H1 (cell line): Measurements from ENCODE around the gene TRIM32. TPM values are rescaled to one million over a fixed set of nuclear protein-coding genes. Genes with fewer than 3 reads are reported as not detected.

Experiments
- CTCF ChIA-PET: fragments of 300-600 bp; sonication (Branson Sonifier 250); formaldehyde crosslinking; loops from one replicate; lab custom pipeline; 2021; ENCODE audit not compliant: partially characterized antibody; lab: Charles Lee
- POLR2A ChIA-PET: fragments of 300-600 bp; sonication (Branson Sonifier 250); formaldehyde crosslinking; loops from one replicate; lab custom pipeline; 2021; ENCODE audit warnings: inconsistent platforms; ENCODE audit not compliant: partially characterized antibody; lab: Charles Lee
- DNase-seq, 2 experiments: peaks; one replicate each; pipeline versions ENCODE4 v3.0.0 to v3.0.0-alpha.2; 2010 to 2022; ENCODE audit warnings: low spot score in 2 of 2, low read depth in 1 of 2, mixed read lengths in 1 of 2
- FAIRE-seq: peaks from 2 replicates; lab custom pipeline; 2011; peaks lifted over from hg19 to GRCh38; lab: Jason Lieb, UNC
- H2AFZ ChIP-seq: 2 replicates; pipeline ENCODE4 v1.8.1; 2012; ENCODE audit warnings: low read length, inconsistent platforms
- H2AK5ac ChIP-seq: 2 replicates; pipeline ENCODE4 v1.6.1; 2013; ENCODE audit warnings: low read depth, low read length
- H2BK120ac ChIP-seq: replicated peaks from 2 replicates; pipeline ENCODE3; 2013; ENCODE audit warnings: low read depth, low read length, inconsistent platforms
- H2BK12ac ChIP-seq: 2 replicates; pipeline ENCODE4 v1.6.1; 2013; ENCODE audit warnings: low read depth, low read length
- H2BK15ac ChIP-seq: 2 replicates; pipeline ENCODE4 v1.6.1; 2013; ENCODE audit warnings: low read length
- H2BK20ac ChIP-seq: 2 replicates; pipeline ENCODE4 v1.6.1; 2013; ENCODE audit warnings: low read length
- H2BK5ac ChIP-seq: 2 replicates; pipeline ENCODE4 v1.6.1; 2013; ENCODE audit warnings: low read depth, low read length
- H3K14ac ChIP-seq: 2 replicates; pipeline ENCODE4 v1.6.1; 2013; ENCODE audit warnings: inconsistent platforms; ENCODE audit not compliant: insufficient read length
- H3K18ac ChIP-seq: 2 replicates; pipeline ENCODE4 v1.6.1; 2013; ENCODE audit warnings: low read length; ENCODE audit errors: extremely low read depth
- H3K23ac ChIP-seq: 2 replicates; pipeline ENCODE4 v1.6.1; 2013; ENCODE audit warnings: inconsistent platforms; ENCODE audit not compliant: insufficient read length
- H3K23me2 ChIP-seq: 2 replicates; pipeline ENCODE4 v1.6.1; 2013; ENCODE audit warnings: low read depth, low read length
- H3K27ac ChIP-seq: 2 replicates; pipeline ENCODE4 v1.6.1; 2011; ENCODE audit warnings: low read depth, low read length, inconsistent platforms
- H3K27me3 ChIP-seq, 4 experiments: replicated peaks in 1 of 4; 1 replicate in 1 of 4; 2 replicates in 3 of 4; pipeline versions ENCODE4 v1.6.1 to v1.8.1; 2011 to 2013; ENCODE audit warnings: low read length in 3 of 4, mild to moderate bottlenecking in 3 of 4, inconsistent platforms in 2 of 4, mixed read lengths in 2 of 4, moderate library complexity in 1 of 4; ENCODE audit not compliant: control insufficient read depth in 3 of 4, insufficient read depth in 3 of 4; ENCODE audit errors: extremely low read depth in 1 of 4
- H3K36me3 ChIP-seq, 4 experiments: 2 replicates each; pipeline versions ENCODE4 v1.6.1 to v1.8.1; 2011 to 2013; ENCODE audit warnings: mild to moderate bottlenecking in 4 of 4, low read length in 3 of 4, moderate library complexity in 2 of 4, control low read depth in 1 of 4, inconsistent platforms in 1 of 4; ENCODE audit not compliant: insufficient read depth in 4 of 4, control insufficient read depth in 2 of 4
- H3K4ac ChIP-seq: replicated peaks from 2 replicates; pipeline ENCODE3; 2013; ENCODE audit warnings: low read length, low read depth, mixed read lengths, inconsistent platforms; ENCODE audit not compliant: insufficient read length
- H3K4me1 ChIP-seq, 4 experiments: replicated peaks in 1 of 4; 1 replicate in 1 of 4; 2 replicates in 3 of 4; pipeline versions ENCODE4 v1.6.1 to v1.8.1; 2011 to 2013; ENCODE audit warnings: low read length in 3 of 4, inconsistent platforms in 2 of 4, mixed read lengths in 1 of 4; ENCODE audit not compliant: insufficient read depth in 4 of 4, control insufficient read depth in 3 of 4
- H3K4me2 ChIP-seq, 2 experiments: 2 replicates each; pipeline versions ENCODE4 v1.6.1 to v1.8.1; 2011 to 2013; ENCODE audit warnings: low read depth in 2 of 2, low read length in 2 of 2, control low read depth in 1 of 2, inconsistent platforms in 1 of 2, mild to moderate bottlenecking in 1 of 2; ENCODE audit not compliant: insufficient read depth in 1 of 2
- H3K4me3 ChIP-seq, 4 experiments: fragments of 200-600, 300-600 bp in 1 of 4; sonication (generic), shearing (Covaris generic), sonication (Bioruptor Twin) in 1 of 4; 2 replicates each; pipeline versions ENCODE4 v1.5.1 to v1.8.1; 2011 to 2016; ENCODE audit warnings: low read length in 4 of 4, low read depth in 3 of 4, control low read depth in 2 of 4, inconsistent platforms in 2 of 4, mild to moderate bottlenecking in 2 of 4, mixed read lengths in 1 of 4, moderate library complexity in 1 of 4; ENCODE audit not compliant: insufficient read depth in 2 of 4; ENCODE audit errors: extremely low read depth in 1 of 4
- H3K56ac ChIP-seq: replicated peaks from 2 replicates; pipeline ENCODE3; 2013; ENCODE audit warnings: low read depth, mild to moderate bottlenecking, mixed read lengths, low read length, inconsistent platforms; ENCODE audit not compliant: insufficient read length
- H3K79me1 ChIP-seq: 2 replicates; pipeline ENCODE4 v1.6.1; 2013; ENCODE audit warnings: low read depth, low read length, control low read depth
- H3K79me2 ChIP-seq, 2 experiments: 2 replicates each; pipeline versions ENCODE4 v1.6.1 to v1.8.1; 2012 to 2013; ENCODE audit warnings: low read length in 2 of 2, mild to moderate bottlenecking in 2 of 2, inconsistent platforms in 1 of 2; ENCODE audit not compliant: insufficient read depth in 2 of 2, control insufficient read depth in 1 of 2
- H3K9ac ChIP-seq, 4 experiments: replicated peaks in 1 of 4; 1 replicate in 1 of 4; 2 replicates in 3 of 4; pipeline versions ENCODE4 v1.6.1 to v1.8.1; 2011 to 2013; ENCODE audit warnings: low read depth in 3 of 4, low read length in 3 of 4, control low read depth in 2 of 4, mild to moderate bottlenecking in 2 of 4, moderate library complexity in 2 of 4, inconsistent platforms in 1 of 4; ENCODE audit errors: extremely low read depth in 1 of 4
- H3K9me3 ChIP-seq, 2 experiments: 2 replicates each; pipeline versions ENCODE4 v1.6.1 to v1.8.1; 2012 to 2013; ENCODE audit warnings: mild to moderate bottlenecking in 2 of 2, moderate library complexity in 2 of 2, control low read depth in 1 of 2, inconsistent platforms in 1 of 2, low read depth in 1 of 2, low read length in 1 of 2, mixed read lengths in 1 of 2; ENCODE audit not compliant: insufficient read depth in 2 of 2
- H4K20me1 ChIP-seq, 2 experiments: replicated peaks in 1 of 2; 2 replicates each; pipeline versions ENCODE3 to v1.8.1; 2011 to 2013; ENCODE audit warnings: inconsistent platforms in 2 of 2, low read length in 2 of 2, mild to moderate bottlenecking in 1 of 2; ENCODE audit not compliant: insufficient read depth in 2 of 2, control insufficient read depth in 1 of 2
- H4K5ac ChIP-seq: 2 replicates; pipeline ENCODE4 v1.6.1; 2013; ENCODE audit warnings: low read length, low read depth, mixed read lengths, inconsistent platforms; ENCODE audit not compliant: insufficient read length
- H4K8ac ChIP-seq: 2 replicates; pipeline ENCODE4 v1.8.0; 2013; ENCODE audit warnings: mild to moderate bottlenecking, moderate library complexity, low read length, inconsistent platforms; ENCODE audit not compliant: insufficient read depth; ENCODE audit errors: extremely low read depth
- H4K91ac ChIP-seq: replicated peaks from 2 replicates; pipeline ENCODE3; 2013; ENCODE audit warnings: low read length, mixed read lengths, inconsistent platforms; ENCODE audit not compliant: insufficient read length
- BACH1 ChIP-seq: IDR thresholded peaks from 2 replicates; pipeline ENCODE4 v1.6.1; 2012; ENCODE audit warnings: low read length, improper control_type of control experiment
- FOSL1 ChIP-seq: IDR thresholded peaks from 2 replicates; pipeline ENCODE4 v1.6.1; 2011; ENCODE audit warnings: mild to moderate bottlenecking, low read depth, low read length, moderate library complexity; ENCODE audit not compliant: insufficient read depth
- GTF2F1 ChIP-seq: IDR thresholded peaks from 2 replicates; pipeline ENCODE4 v1.6.1; 2012; ENCODE audit warnings: low read depth, low read length, improper control_type of control experiment, borderline replicate concordance
- NRF1 ChIP-seq: IDR thresholded peaks from 2 replicates; pipeline ENCODE4 v1.6.1; 2011; ENCODE audit warnings: mild to moderate bottlenecking, low read depth, low read length, improper control_type of control experiment
- POLR2A ChIP-seq, 2 experiments: IDR thresholded peaks; 1 replicate in 1 of 2; 2 replicates in 1 of 2; pipeline ENCODE4 v1.6.1; 2011; ENCODE audit warnings: low read depth in 2 of 2, low read length in 2 of 2, mild to moderate bottlenecking in 2 of 2; ENCODE audit errors: control extremely low read depth in 1 of 2
- RNF2 ChIP-seq: fragments of 200-900, 300-1000 bp; sonication (generic); IDR thresholded peaks from 2 replicates; pipeline ENCODE4 v1.7.1; 2016; ENCODE audit warnings: borderline replicate concordance, low read depth, mild to moderate bottlenecking, antibody characterized with exemption, low read length; ENCODE audit not compliant: poor library complexity, severe bottlenecking; ENCODE audit errors: missing control alignments
- SUZ12 ChIP-seq: fragments of 200-600 bp; sonication (generic); IDR thresholded peaks from 2 replicates; pipeline ENCODE4 v1.6.1; 2012; ENCODE audit warnings: mild to moderate bottlenecking, inconsistent platforms, low read length, moderate library complexity, mixed read lengths
- WGBS, 2 experiments: shearing (Covaris generic) in 1 of 2; methylation state at CpG; one replicate each; pipeline versions ENCODE4 v1.1.6 to v1.1.7; 2013 to 2015; ENCODE audit warnings: low lambda C conversion rate in 2 of 2, mixed read lengths in 2 of 2, inconsistent platforms in 1 of 2, low coverage in 1 of 2, missing lambda C conversion rate in 1 of 2; ENCODE audit not compliant: insufficient replicate concordance in 2 of 2, insufficient coverage in 1 of 2, insufficient read length in 1 of 2; ENCODE audit errors: extremely low coverage in 1 of 2, missing lambda C conversion rate in 1 of 2; 5-methylcytosine and 5-hydroxymethylcytosine counted together
- polyA plus RNA-seq, 7 experiments: library from polyadenylated mRNA; depleted of rRNA in 3 of 7; stranded (reverse) in 5 of 7; unstranded in 2 of 7; fragments of >200 nt in 5 of 7; fragments of 200-250 nt in 2 of 7; gene quantifications; 1 replicate in 5 of 7; 2 replicates in 1 of 7; 4 replicates in 1 of 7; pipeline versions ENCODE4 v1.2.1 to v1.2.3, GENCODE V29; 2011 to 2013; ENCODE audit warnings: missing spikeins in 2 of 7, mixed read lengths in 2 of 7
- total RNA-seq: library from RNA; stranded (reverse); fragmentation: NEBNext Ultra II Directional; extraction: Animal tissue kit (Norgen Biotek cat#: 25700); gene quantifications from 2 replicates; pipeline ENCODE4 v1.2.1, GENCODE V29; 2021
- TF ChIP-seq, protein P1 (sequence below): IDR thresholded peaks from 2 replicates; pipeline ENCODE4 v1.6.1; 2011; ENCODE audit warnings: low read length, improper control_type of control experiment
- TF ChIP-seq, protein P2 (sequence below), 3 experiments: IDR thresholded peaks; 1 replicate in 2 of 3; 2 replicates in 1 of 3; pipeline versions ENCODE4 v1.5.1 to v1.6.1; 2011; ENCODE audit warnings: low read length in 3 of 3, mild to moderate bottlenecking in 3 of 3, inconsistent platforms in 2 of 3, low read depth in 1 of 3, moderate library complexity in 1 of 3; ENCODE audit not compliant: insufficient read depth in 1 of 3; ENCODE audit errors: control extremely low read depth in 1 of 3

TRIM32 gene
- total and polyA plus RNA-seq, 2 of the 8 experiments (the other 6 are each of a cell fraction or from before 2014, with no cell fraction given) = 10.5 to 17.3 TPM

DNA sequence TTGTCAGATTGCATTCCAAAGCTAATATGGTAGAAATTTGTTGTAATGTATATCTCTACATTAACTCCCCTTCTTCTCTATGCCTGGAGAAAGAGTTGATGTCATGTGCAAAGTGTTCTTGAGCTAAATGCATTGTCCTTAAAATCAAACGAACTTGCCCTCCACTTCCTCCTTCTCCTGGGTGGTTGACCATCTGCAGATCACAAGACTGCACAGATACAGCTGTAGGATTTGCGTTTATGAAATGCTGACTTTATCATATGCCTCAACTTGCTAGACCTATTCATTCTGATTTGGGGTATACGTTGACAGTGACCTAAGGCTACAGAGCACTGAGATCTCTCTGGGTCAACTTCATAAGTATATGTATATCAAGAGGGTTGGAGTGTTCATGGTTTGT lies 8.3 kb downstream of the TRIM32 start:
- no peak overlapping the region for H3K27ac ChIP-seq
- H2BK5ac ChIP-seq = no peak overlapping the region
- H2BK120ac ChIP-seq = no peak overlapping the region
- H2BK20ac ChIP-seq = no peak overlapping the region
- H3K36me3 ChIP-seq = peaks cover 0 to 29% (median 17%) of the 10 kb centered on the region in 4 experiments; a peak in 6 of 8 replicates
- TF ChIP-seq NRF1 (no peak), GTF2F1 (no peak), RNF2 (no peak), BACH1 (no peak), FOSL1 (no peak), POLR2A (IDR thresholded peaks at IDR 0.05; ENCODE audit: control extremely low read depth in 1 of 2, low read depth in 2 of 2, low read length in 2 of 2) (no peak), SUZ12 (no peak)
- TF ChIP-seq, protein P1, sequence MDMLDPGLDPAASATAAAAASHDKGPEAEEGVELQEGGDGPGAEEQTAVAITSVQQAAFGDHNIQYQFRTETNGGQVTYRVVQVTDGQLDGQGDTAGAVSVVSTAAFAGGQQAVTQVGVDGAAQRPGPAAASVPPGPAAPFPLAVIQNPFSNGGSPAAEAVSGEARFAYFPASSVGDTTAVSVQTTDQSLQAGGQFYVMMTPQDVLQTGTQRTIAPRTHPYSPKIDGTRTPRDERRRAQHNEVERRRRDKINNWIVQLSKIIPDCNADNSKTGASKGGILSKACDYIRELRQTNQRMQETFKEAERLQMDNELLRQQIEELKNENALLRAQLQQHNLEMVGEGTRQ = no peak
- TF ChIP-seq, protein P2, sequence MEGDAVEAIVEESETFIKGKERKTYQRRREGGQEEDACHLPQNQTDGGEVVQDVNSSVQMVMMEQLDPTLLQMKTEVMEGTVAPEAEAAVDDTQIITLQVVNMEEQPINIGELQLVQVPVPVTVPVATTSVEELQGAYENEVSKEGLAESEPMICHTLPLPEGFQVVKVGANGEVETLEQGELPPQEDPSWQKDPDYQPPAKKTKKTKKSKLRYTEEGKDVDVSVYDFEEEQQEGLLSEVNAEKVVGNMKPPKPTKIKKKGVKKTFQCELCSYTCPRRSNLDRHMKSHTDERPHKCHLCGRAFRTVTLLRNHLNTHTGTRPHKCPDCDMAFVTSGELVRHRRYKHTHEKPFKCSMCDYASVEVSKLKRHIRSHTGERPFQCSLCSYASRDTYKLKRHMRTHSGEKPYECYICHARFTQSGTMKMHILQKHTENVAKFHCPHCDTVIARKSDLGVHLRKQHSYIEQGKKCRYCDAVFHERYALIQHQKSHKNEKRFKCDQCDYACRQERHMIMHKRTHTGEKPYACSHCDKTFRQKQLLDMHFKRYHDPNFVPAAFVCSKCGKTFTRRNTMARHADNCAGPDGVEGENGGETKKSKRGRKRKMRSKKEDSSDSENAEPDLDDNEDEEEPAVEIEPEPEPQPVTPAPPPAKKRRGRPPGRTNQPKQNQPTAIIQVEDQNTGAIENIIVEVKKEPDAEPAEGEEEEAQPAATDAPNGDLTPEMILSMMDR (IDR thresholded peaks at IDR 0.05; ENCODE audit: control extremely low read depth in 1 of 3, insufficient read depth in 1 of 3, low read depth in 1 of 3, low read length in 3 of 3) = no peak
- no peak overlapping the region for H3K56ac ChIP-seq
- no peak overlapping the region for H3K4me2 ChIP-seq
- H3K4me3 ChIP-seq = no peak overlapping the region
- H4K91ac ChIP-seq = no peak overlapping the region
- WGBS, 2 experiments = 59% methylated on average over 3 of the region's 3 CpGs; no CpG with 5 or more reads in 1 of the 2 experiments
- H2AFZ ChIP-seq = no peak overlapping the region
- H4K5ac ChIP-seq = no peak overlapping the region
- H2AK5ac ChIP-seq = no peak overlapping the region
- H3K9ac ChIP-seq = no peak overlapping the region
- CTCF ChIA-PET = interaction anchor here (1.1 to 1.3 kb wide), 2 partner anchors 26 to 41 kb away, joined by 3 read pairs; no protein-coding TSS in a partner anchor
- peaks cover 0 to 6% of the 10 kb centered on the region in 2 experiments for H4K20me1 ChIP-seq
- no peaks in the 10 kb centered on the region; the same call in 1 of the 2 replicates for H3K79me1 ChIP-seq
- H3K23ac ChIP-seq = no peak overlapping the region
- H3K23me2 ChIP-seq = no peaks in the 10 kb centered on the region
- H4K8ac ChIP-seq = no peak overlapping the region
- DNase-seq = no peak
- H3K79me2 ChIP-seq = peaks cover 0 to 12% of the 10 kb centered on the region in 2 experiments; a peak in 2 of 4 replicates
- no peak overlapping the region for H3K4ac ChIP-seq
- no peaks in the 10 kb centered on the region for H3K27me3 ChIP-seq
- POLR2A ChIA-PET = no interaction called here
- no peak for FAIRE-seq
- H3K14ac ChIP-seq = no peak overlapping the region
- H2BK12ac ChIP-seq = no peak overlapping the region
- H2BK15ac ChIP-seq = no peak overlapping the region
- H3K4me1 ChIP-seq = no peaks in the 10 kb centered on the region
- H3K9me3 ChIP-seq = no peaks in the 10 kb centered on the region
- no peak overlapping the region for H3K18ac ChIP-seq
